Gastroesophageal sphincter (tissue), 3 donors: Measurements from ENCODE around the gene SAMD1.

Source experiments
- CTCF ChIP-seq, 4 experiments: fragments of 200-600 bp in 2 of 4; fragments of 450-650 bp in 2 of 4; sonication (generic) in 1 of 4; IDR thresholded peaks; one replicate each; pipeline ENCODE4 v1.5.1; 2017 to 2019; ENCODE audit warnings: antibody characterized with exemption in 4 of 4, mild to moderate bottlenecking in 2 of 4, moderate library complexity in 2 of 4
- EP300 ChIP-seq: sonication (generic); formaldehyde crosslinking; IDR thresholded peaks from one replicate; pipeline ENCODE4 v1.6.1; 2017; ENCODE audit warnings: antibody characterized with exemption, mild to moderate bottlenecking
- POLR2A ChIP-seq, 2 donors: fragments of 450-650 bp; IDR thresholded peaks; one replicate each; pipeline ENCODE4 v1.6.1; 2017; ENCODE audit warnings: antibody characterized with exemption in 2 of 2, mild to moderate bottlenecking in 2 of 2, moderate library complexity in 1 of 2

- peak in 3 of 4 experiments; percentile 28 to 74 (median 53) for TF ChIP-seq CTCF (IDR thresholded peaks at IDR 0.05)
- TF ChIP-seq POLR2A (IDR thresholded peaks at IDR 0.05): no peak
- no peak for TF ChIP-seq EP300
These were observed 42.0 kb downstream of the SAMD1 start for GRCh38 chr19:14048443-14049153.
